SH-SY5Y (cell line): ENCODE measurements around the gene NFIA.

Source experiments
- GATA2 ChIP-seq: IDR thresholded peaks from 2 replicates; pipeline ENCODE4 v1.6.1; 2011; ENCODE audit warnings: mild to moderate bottlenecking, low read depth, low read length
- GATA3 ChIP-seq: IDR thresholded peaks from 2 replicates; pipeline ENCODE4 v1.6.1; 2011; ENCODE audit warnings: low read depth, mild to moderate bottlenecking, low read length, moderate library complexity

Gene NFIA

GRCh38 chr1:61156576-61157467 lies 74.5 kb downstream of the NFIA start:
- TF ChIP-seq GATA2 (no peak), GATA3 (no peak)

GRCh38 chr1:61157468-61157987 lies 75.2 kb downstream of the NFIA start:
- no peak for TF ChIP-seq GATA3
- no peak for TF ChIP-seq GATA2

- TF ChIP-seq GATA3 (no peak), GATA2 (no peak)
Measured at GRCh38 chr1:61158591-61158990, 76.2 kb downstream of the NFIA start.

- TF ChIP-seq GATA2 (no peak), GATA3 (no peak)
Measured at GRCh38 chr1:61160526-61160925, 78.2 kb downstream of the NFIA start.

- TF ChIP-seq GATA3 = no peak
- TF ChIP-seq GATA2 = no peak
Measured at GRCh38 chr1:61162520-61163258, 80.3 kb downstream of the NFIA start.

GRCh38 chr1:61163355-61163754 lies 81.0 kb downstream of the NFIA start:
- no peak for TF ChIP-seq GATA3
- TF ChIP-seq GATA2 = no peak

GRCh38 chr1:61165402-61165801 lies 83.0 kb downstream of the NFIA start:
- no peak for TF ChIP-seq GATA3
- TF ChIP-seq GATA2 = no peak

- TF ChIP-seq GATA3 (no peak), GATA2 (no peak)
Measured at GRCh38 chr1:61167309-61167708, 84.9 kb downstream of the NFIA start.

- TF ChIP-seq GATA2 (no peak), GATA3 (no peak)
Measured at GRCh38 chr1:61169045-61169444, 86.7 kb downstream of the NFIA start.

- TF ChIP-seq GATA3 (no peak), GATA2 (no peak)
Measured at GRCh38 chr1:61169634-61170033, 87.3 kb downstream of the NFIA start.

- TF ChIP-seq GATA3 = no peak
Measured at GRCh38 chr1:61170328-61171238, 88.2 kb downstream of the NFIA start.

- no peak for TF ChIP-seq GATA3
Measured at GRCh38 chr1:61171346-61171745, 89.0 kb downstream of the NFIA start.

- TF ChIP-seq GATA3 (no peak), GATA2 (no peak)
Measured at GRCh38 chr1:61171974-61172373, 89.6 kb downstream of the NFIA start.

GRCh38 chr1:61173118-61173517 lies 90.8 kb downstream of the NFIA start:
- no peak for TF ChIP-seq GATA2
